AG09309 (cell line): ENCODE results near the gene HIF3A.

Source experiments
- DNase-seq: peaks from one replicate; pipeline ENCODE4 v3.0.0-alpha.2; 2010; ENCODE audit warnings: low read depth
- H3K4me3 ChIP-seq: 2 replicates; pipeline ENCODE4 v1.5.1; 2011; ENCODE audit warnings: mild to moderate bottlenecking, low read depth, low read length, moderate library complexity; ENCODE audit not compliant: control insufficient read depth
- CTCF ChIP-seq: IDR thresholded peaks from 2 replicates; pipeline ENCODE4 v1.5.1; 2011; ENCODE audit warnings: mild to moderate bottlenecking, low read depth, low read length, inconsistent platforms; ENCODE audit not compliant: insufficient read depth, control insufficient read depth; ENCODE audit errors: missing control alignments

Gene HIF3A

GRCh38 chr19:46376241-46377153 lies 79.7 kb downstream of the HIF3A start:
- no peak overlapping the region for H3K4me3 ChIP-seq

GRCh38 chr19:46378268-46378667 lies 81.4 kb downstream of the HIF3A start:
- no peak overlapping the region for H3K4me3 ChIP-seq
- peak; percentile 93 for DNase-seq
- TF ChIP-seq CTCF, result no peak

More at GRCh38 chr19:46376241-46377153, 79.7 kb downstream of the HIF3A start:
- DNase-seq, result no peak
- no peak for TF ChIP-seq CTCF

GRCh38 chr19:46380690-46381089 lies 83.8 kb downstream of the HIF3A start:
- TF ChIP-seq CTCF, result no peak
- DNase-seq, result no peak
- no peak overlapping the region for H3K4me3 ChIP-seq

- no peak overlapping the region for H3K4me3 ChIP-seq
- DNase-seq, result no peak
- TF ChIP-seq CTCF, result no peak
Observed at GRCh38 chr19:46381346-46381745, 84.5 kb downstream of the HIF3A start.

GRCh38 chr19:46381756-46382345 lies 85.0 kb downstream of the HIF3A start:
- no peak overlapping the region for H3K4me3 ChIP-seq

GRCh38 chr19:46383171-46383815 lies 86.5 kb downstream of the HIF3A start:
- no peak overlapping the region for H3K4me3 ChIP-seq
- no peak for TF ChIP-seq CTCF
- DNase-seq, result no peak

More at GRCh38 chr19:46381756-46382345, 85.0 kb downstream of the HIF3A start:
- TF ChIP-seq CTCF, result no peak
- DNase-seq, result no peak
